HPDE6-E6E7 (cell line): ENCODE results near the gene VEPH1.
A peak's percentile ranks its signal among the peaks of the same experiment; 100 is the strongest.
"Not testable (repeated sequence)": the region's sequence is repeated elsewhere in the genome, so short reads cannot be mapped to it uniquely, and the experiment has no call there.

Experiments
- DNase-seq: peaks from one replicate; pipeline ENCODE4 v3.0.0; 2011; ENCODE audit warnings: missing footprints; ENCODE audit errors: extremely low spot score

The VEPH1 gene

DNA sequence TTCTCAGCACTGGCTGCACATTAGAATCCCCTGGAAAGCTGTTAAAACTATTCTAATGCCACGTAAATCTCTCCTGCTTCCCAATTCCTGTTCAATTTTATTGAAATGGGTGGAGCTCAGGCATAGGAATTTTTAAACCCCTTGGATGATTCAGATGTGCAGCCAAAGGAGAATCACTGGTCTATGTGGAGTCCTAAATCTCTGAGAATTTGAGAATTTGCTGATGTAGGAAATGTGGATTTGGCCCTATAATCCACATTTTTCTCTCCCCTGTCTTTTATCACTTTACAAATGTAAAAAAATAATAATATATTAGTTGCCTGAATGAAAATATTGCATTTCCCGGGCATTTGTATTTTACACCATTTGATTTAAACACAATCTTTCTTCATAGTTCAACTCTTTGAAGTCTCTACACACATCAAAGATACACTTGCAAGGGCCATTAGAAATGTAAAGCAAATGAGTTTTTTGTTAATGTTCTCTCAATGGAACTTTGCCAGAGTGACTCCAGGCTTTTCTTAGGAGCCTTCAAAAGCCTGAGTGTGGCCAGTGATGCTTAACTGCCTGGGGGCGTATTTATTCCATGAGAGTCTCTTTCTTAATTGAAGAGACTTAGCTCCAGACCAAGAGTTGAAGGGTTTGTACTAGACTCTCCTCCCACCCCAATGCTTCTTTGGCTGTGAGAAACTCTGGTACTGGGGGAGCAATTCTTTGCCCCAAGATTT, 115.3 kb downstream of the VEPH1 start:
- DNase-seq, result no peak

DNA sequence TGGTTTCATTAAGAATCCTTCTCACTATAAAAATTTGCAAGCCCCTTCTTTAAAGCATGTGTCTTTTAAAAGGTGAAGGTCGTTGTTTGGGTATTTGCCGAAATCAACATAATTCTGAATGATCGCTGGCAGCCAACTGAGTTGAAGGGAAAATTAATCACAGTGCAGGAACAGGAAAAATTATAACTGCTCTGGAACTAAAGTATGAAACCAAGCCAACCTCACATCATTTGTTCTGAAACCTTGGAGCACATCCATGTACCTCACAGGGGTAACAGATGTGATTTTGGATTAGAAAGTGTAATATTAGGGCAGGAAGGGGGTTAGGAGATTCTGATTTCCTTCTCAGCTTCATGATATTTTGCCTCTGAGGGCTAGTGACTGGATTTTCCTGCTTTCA, 118.7 kb downstream of the VEPH1 start:
- DNase-seq, result no peak

DNA sequence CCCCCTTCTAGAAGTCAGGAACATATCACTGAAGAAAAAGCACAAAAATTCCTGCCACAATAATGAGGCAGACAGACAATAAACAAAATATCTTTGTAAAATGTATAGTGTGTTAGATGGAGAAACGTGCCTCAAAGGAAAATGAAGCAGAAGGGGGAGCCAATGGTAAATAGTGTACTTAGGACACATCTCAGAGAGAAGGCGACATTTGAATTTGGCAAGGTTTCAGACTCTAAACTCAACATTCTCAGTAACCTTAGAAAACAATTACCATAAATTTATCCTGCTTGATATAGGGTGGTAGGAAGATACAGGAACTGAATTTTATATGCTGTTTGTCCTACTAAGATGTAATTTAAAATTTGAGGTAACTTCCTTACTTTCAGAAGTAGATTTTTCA, 119.2 kb downstream of the VEPH1 start:
- no peak for DNase-seq

DNA sequence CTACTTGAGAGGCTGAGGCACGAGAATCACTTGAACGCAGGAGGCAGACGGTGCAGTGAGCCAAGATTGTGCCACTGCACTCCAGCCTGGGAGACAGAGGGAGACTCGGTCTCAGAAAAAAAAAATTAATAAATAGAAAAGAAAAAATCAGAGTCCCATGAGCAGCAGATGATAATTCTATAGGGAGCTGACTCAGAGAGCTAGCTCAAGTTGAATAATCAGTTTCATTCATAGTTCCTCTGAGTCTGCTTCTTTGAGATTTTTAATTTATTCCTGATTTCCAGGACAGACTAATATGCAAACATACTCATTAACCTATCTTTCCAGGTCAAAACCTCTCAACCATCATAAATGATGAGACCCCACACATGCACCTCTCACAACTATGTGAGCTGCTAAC, 121.6 kb downstream of the VEPH1 start:
- no peak for DNase-seq

DNA sequence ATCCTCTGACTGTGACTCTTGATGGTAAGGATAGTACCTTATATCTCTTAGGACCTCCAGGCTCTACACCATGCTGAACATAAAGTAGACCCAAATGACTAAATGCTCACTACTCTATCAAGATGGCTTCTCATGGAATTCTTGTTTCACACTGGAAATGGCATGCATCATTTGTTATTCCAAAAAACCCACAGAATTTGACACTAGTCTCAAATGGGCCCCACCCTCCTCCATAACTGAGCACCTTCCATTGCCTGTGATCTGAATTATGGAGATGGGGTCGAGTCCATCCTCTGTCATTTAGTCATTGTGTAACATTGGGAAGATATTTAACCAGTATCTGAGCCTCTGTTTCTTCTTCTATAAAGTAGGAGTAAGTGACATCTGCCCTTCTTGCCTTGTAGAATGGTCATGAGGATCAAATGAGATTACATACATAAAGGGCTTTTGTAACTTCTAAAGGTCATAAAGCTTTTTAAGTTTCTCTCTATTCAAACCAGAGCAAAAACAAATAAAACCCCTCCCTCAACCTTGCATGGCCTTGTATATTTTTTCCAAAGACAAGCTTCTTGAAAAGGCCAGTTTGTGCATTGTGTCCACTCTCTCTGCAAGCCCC, 123.6 kb downstream of the VEPH1 start:
- no peak for DNase-seq

DNA sequence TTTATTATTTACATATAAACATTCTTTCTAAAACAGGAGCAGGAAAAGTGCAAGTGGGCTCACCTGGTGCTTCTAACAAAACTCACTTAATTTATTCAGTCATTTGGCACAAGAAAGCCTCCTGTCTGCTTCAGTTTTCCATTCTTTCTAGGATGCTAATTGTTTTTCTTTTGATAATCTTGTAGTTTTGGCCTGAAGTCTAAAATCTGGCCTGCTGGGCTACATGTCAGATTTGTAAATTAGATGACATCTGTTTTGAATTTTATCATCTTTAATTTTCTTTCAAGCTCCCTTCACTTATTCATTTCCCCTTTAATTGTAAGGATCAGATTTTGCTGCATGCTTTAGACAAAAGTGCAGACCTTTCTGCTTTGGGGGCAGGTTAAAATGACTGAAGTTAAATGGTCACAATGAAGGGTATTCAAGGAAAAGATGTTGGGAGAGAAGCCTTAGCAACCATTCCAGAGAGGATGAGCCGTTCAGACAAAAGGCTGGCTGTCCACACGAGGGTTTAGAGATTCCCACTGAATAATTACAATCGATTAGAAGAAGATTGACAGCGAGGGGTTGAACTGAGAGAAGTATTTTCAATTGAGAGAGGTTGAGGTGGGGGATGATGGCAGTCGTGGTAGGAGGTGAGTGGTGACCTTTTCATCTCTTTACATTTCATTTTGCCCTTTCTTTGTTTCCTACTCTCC, 126.5 kb downstream of the VEPH1 start:
- DNase-seq, result no peak

DNA sequence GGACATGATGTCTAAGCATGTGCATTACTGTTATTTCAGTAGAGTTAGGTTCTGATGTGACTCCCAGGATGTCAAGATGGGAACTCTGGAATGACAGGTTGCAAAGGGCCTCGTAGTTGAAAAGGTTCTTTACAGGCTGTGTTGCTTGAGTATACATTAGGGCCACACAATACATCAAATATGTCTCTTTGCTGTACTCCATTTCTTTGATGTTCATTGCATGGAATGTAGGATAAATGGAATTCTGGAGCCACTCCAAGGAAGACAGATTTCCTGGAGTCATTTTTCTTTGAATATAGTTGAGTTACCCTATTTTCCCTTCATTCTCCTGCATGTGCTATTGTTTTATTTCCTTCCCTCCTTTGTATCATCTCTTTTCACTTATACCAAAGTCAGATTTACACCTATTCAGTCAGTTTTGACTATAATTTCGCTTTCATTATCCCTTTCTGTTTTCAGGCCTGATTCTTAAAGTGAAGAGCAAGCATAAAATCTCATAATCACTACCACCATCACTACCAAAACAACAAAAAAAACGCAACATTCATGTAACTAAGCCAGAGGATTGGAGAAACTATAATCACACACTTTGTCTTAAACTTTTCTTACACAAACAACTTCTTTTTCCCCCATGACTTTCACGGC, 127.8 kb downstream of the VEPH1 start:
- no peak for DNase-seq

DNA sequence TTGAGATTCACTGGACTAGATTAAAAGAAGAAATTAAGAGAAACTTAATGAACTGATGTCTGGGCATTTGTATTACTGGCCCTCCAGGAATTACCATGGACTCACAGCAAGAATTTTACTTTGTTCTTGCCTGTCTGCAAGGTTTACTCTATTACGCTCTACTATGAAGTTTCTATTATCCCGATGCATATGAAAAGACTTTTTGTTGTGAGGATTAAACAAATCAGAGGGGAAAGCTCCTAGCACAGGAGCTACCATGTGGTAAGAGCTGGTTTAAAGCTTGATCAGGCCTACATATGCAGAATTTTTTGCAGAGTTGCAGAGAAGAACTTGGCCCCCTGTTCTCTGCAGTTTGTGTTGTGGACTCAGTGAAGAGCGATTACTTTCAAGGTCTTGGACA, 128.3 kb downstream of the VEPH1 start:
- no peak for DNase-seq

DNA sequence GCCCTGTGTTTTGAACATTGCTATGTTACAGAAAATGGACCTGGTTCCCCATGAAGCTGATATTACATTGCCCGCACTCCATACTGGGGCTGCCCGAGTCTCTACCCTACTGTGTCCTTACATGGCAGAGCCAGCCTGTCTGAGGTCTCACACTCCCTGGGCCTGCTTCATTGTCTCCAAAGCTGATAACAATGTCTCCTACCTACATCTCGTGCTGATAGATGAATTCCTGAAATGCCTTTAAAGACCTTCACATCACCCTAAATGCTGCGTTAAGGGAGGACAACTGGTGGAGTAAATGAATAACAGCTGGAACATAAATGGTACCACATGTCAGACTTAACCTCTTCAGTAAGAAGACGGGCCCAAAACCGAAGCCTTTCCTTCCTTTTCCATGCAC, 129.4 kb downstream of the VEPH1 start:
- DNase-seq, result no peak

DNA sequence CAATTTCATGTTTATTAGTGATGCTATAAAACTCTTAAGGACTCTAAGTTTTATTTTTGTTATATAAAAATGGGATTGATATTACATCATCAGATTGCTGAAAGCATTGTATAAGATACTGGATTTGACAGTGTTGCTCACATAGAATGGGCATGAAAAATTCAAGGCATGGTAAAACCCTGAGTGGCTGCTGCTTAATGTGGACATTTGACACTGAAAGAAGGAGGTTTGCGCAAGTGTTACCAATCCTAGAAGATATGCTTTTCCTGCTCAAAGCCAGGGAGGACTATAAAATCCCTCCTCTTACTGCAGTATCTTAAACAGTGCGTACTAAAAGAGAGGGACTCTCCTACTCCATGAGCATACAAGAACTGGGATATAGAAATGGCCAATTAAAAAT, 132.3 kb downstream of the VEPH1 start:
- DNase-seq, result no peak

DNA sequence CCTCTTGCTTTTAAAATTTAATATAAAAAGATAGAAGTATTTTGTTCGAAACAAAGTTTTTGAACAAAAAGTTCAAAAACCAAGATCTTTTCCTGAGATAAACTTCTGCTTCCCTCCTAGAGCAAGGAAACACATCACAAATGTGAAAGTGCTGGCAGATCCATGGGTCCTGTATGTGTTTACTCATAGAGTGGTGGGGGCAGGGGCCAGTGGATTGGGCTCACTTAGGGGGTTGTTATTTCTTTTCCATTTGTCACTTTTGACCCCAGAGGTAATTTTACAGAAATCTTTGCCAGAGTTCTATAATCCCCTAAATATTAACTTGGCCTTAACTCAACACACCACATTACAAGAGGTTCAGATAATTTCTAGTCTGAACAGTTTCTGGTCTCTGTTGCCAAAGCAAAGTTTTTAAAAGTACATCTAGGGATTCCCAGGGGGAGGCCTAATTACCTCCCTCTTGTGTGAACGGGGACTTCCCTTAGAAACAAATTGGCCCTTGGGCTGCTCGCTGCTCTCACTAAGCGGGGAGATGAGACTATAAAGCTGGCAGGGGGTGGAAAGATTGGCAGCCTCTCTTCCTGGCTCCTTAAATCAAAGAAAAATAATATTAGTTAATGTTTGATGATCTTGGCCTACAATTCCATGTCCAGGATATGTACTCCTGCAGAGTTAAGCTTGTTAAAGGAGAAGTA, 133.3 kb downstream of the VEPH1 start:
- DNase-seq, result no peak

DNA sequence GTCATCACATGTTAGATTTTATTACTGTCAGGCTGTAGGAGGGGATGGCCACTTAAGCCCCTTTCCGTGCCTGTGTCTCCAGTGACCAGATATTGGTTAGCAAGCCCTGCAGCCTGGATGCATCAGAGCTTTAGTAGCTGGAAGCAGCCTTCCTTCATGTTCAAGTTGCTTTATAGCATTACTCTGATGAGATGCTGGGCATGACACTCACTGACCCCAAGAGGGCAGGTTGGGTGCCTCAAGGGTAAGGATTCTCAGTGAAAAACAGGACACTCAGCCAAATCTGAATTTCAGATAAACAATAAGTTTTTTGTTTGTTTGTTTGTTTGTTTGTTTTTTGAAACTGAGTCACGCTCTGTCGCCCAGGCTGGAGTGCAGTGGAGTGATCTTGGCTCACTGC, 135.0 kb downstream of the VEPH1 start:
- no peak for DNase-seq

DNA sequence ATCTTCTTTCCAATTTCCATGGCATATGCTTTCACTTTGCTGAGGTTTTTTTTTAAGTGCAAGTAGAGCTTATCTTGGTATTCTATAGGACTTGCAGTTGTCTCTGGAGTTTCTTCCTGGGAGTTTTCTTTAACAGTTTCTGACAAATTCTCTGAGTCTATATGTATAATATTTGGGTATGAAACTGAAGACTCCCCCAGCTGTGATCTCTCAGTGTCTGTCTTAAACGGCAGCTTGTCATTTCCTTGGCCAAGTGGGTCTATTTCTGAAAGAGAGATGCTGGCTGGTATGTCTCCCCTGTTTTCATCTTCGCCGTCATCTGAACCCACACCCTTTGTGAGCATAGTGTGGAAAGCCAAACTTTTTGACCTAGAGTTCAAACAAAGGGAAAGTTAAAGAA, 139.8 kb downstream of the VEPH1 start:
- DNase-seq, result no peak

DNA sequence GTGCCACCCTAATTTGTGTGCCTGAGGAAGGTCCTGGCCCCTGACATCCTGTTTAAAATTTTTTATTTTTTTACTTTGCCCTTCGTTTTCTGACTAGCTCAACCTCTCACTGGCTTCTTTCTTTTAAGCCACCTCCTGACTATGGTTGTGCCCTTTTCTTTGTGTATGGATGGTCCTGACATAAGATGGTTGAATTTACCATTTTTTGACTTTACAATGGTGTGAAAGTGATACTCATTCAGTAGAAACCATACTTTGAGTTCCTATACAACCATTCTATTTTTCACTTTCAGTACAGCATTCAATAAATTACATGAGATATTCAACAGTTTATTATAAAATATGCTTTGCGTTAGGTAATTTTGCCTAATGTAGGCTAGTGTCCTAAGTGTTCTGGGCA, 140.9 kb downstream of the VEPH1 start:
- no peak for DNase-seq

DNA sequence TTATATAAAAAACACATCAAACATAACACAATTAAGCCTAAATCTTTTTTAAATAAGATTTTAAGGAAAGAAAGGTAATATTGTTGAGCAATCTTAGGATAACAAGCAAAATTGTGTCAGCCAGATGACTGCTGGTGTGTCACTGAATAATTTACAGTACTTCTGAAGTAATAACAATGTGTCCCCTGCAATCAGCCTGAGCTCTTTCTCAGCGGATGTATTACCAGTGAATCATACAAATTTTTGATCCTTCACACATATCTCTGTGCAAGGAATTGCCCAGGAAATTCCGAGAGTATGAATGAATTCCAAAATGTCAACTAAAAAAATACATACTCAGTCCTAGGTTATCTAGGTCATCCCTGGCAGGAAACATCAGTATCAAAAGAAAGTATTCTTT, 143.2 kb downstream of the VEPH1 start:
- DNase-seq, result peak; percentile 38

DNA sequence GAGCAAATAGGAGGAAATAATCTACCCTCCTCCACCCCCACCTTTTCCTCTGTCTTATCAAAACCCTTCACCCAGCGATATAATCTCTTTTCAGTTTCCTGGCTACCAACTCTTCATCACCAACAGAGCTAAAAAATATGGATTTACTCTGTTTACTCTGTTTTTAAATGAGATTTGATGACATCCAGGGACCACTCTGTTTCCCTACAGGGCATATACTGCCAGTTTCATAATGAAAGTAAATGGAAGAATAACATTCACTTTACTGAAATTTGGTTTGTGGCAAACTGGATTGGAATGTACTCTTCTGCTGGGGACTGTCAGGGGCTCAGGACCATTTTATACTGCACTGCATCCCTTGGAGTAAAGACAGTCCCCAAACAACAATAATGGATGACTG, 146.7 kb downstream of the VEPH1 start:
- DNase-seq, result no peak

DNA sequence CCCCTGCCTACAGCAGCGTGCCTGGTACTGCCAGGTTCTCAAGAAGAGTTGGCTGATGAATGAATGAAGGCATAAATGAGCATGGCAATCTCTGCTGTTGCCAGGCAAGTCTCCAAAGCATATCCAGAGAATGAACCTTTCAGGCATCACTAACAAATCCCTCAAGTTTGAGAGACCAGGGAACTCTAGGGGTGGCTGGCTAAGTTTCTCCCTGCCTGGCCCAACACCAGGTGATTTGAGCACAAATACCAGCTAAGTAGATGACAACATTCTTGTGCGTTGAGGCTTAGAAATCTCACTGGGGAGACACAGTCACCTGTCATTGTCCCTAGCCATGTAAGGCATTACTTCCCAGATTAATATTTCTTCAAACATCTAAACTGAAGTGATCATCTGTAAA, 147.9 kb downstream of the VEPH1 start:
- DNase-seq, result no peak

DNA sequence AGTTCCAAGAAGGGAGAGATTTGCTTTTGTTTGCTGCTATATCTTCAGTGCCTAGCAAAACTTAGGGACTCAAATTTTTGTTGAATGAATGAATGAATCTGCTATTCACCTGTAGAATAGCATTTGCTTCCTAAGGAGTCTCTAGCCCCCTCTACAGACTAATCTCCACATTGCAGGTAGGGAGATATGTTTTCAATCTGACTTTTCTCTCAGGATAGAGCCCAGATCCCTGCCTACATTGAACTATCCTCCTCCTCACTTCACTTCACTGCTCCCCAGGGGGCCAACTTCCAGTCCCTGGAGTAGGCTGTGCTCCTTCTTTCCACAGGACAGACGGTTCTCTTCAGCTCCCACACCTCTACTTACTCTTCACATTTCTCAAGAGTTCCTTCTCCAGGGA, 148.5 kb downstream of the VEPH1 start:
- no peak for DNase-seq

DNA sequence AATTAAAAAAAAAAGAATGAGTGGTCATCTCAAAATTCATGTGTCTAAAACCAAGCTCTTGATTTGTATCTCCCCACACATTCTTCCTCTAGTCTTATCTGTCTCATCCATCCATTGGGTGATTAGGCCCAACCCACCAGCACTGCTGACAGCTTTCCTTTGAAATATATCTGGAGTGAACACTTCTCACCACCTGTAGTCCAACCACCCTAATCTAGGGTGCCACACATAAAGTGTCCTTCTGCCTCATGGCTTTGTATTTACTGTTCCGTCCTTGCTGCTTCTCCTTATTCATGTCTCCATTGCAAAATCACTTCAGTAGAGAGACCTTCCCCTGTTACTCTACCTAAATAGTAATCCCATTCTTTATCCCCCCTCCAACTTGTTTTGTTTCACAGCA, 149.0 kb downstream of the VEPH1 start:
- DNase-seq, result no peak

DNA sequence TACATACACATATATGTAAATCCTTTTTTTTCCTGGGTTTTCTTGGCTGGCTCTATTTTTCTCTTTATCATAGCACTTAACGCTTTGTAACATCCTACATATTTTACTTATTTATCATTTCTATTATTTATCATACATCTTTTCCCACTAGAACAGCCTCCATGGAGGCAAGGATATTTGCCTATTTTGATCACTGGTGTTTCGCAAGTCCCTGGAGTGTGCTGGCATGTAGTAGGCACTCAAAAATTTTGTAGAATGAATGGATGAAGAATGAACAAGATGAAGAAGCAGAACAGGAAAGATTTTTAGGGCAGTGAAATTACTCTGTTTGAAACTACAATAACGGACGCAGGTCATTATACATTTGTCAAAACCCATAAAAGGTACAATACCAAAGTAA, 149.6 kb downstream of the VEPH1 start:
- no peak for DNase-seq

DNA sequence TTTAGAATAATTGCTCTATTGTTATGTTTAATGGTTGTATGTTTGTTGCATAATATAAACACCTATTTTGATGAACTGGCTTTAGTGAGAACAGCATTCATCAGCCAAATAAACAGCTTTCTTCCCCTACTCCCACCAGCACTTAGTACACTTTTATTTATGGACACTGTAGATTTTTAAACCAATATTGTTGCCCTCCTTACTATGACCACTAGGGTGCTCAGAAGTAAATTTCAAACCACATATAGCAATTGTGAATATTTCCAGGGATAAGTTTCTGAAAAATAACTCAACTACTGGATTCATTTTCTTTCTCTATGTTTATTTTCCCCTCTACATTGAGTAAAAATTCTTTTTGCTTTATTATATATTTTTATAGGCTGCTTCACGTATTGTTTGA, 151.2 kb downstream of the VEPH1 start:
- DNase-seq, result no peak

DNA sequence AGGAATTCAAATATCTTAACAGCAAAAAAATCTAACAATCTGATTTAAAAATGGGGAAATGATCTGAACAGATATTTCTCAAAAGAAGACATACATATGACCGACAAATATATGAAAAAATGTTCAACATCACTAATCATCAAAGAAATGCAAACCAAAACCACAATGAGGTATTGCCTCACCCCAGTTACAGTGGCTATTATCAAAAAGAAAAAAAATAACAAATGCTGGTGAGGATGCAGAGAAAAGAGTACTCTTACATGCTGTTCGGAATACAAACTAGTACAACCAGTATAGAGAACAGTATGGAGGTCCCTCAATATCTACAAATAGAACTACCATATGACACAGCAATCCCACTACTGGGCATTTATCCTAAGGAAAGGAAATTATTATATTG, 152.6 kb downstream of the VEPH1 start:
- DNase-seq, result not testable (repeated sequence)
